ENCODE data around the gene LHX5.

LHX5 gene

DNA sequence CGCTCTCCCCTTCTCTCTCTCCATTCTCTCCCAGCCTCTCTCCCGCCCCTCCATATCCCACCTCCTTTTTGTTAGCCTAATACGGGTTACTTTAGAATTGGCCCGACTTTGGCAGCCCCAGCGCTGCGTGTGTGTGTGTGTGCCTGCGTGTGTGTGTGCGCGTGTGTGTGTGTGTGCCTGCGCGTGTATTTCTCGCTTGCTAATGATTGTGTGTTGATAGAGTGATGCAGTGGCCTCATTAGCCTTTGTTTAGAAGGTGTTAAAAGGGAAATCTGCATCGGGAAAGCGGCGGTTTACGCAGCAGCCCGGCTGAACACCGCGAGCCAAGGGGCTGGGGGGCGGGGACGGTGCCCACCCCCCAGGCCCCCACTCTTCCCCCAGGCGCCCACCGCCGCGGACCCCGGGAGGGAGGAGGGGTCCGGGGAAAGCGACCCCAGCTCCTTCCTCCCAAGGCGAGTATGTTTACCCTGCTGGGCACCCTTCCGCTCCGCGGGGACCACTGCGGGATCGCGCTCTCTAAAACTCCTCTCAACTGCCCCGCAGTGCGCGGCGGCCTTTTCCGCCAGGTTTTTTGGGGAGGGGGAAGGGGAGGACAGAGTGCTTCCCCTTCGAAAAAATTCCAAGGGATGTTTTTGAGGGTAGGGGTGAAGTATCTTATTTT, 6.8 kb upstream of the LHX5 start:
- Histone ChIP-seq H3K9me3 (ENCODE audit: control insufficient read depth in 2 of 2, low read length in 2 of 2) (no peaks in the 10 kb centered on the region), H3K36me3 (ENCODE audit: control insufficient read depth in 2 of 2, insufficient read depth in 2 of 2, low read length in 2 of 2) (no peaks in the 10 kb centered on the region), H3K27me3 (ENCODE audit: control insufficient read depth in 2 of 2, insufficient read depth in 2 of 2, low read length in 2 of 2) (peaks cover 47% of the 10 kb centered on the region in 2 donors), H3K4me1 (ENCODE audit: control insufficient read depth in 2 of 2, insufficient read depth in 2 of 2, low read length in 2 of 2) (no peaks in the 10 kb centered on the region), H3K9ac (ENCODE audit: low read depth in 1 of 2, low read length in 2 of 2) (no peak overlapping the region), H3K27ac (ENCODE audit: low read depth in 2 of 2, low read length in 2 of 2) (no peak overlapping the region), H3K4me3 (ENCODE audit: low read length in 2 of 2) (no peak overlapping the region)

DNA sequence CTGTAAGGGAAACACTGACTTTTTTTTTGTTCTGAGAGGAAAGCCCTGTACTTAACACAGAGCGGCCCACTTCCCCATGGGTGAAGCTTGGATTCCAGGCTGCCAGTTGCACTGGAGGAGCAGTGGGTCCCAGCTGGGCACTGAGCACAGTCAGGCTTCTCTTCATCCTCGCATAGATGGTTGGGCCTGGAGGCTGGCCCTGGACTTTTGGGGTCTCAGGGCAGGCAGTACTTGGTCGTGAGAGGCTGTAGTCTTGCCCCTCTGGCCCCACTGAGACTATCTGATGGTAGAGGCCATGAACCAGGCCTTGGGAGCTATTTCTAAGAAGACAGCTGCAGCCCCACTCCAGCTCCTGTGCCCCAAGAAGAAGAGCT, 6.2 kb upstream of the LHX5 start:
- Histone ChIP-seq H3K4me1 (ENCODE audit: control insufficient read depth in 2 of 2, insufficient read depth in 2 of 2, low read length in 2 of 2) (no peaks in the 10 kb centered on the region), H3K27me3 (ENCODE audit: control insufficient read depth in 2 of 2, insufficient read depth in 2 of 2, low read length in 2 of 2) (peaks cover 52 to 54% of the 10 kb centered on the region in 2 donors), H3K36me3 (ENCODE audit: control insufficient read depth in 2 of 2, insufficient read depth in 2 of 2, low read length in 2 of 2) (no peaks in the 10 kb centered on the region), H3K9me3 (ENCODE audit: control insufficient read depth in 2 of 2, low read length in 2 of 2) (no peaks in the 10 kb centered on the region), H3K27ac (ENCODE audit: low read depth in 2 of 2, low read length in 2 of 2) (no peak overlapping the region), H3K9ac (ENCODE audit: low read depth in 1 of 2, low read length in 2 of 2) (no peak overlapping the region), H3K4me3 (ENCODE audit: low read length in 2 of 2) (no peak overlapping the region)

DNA sequence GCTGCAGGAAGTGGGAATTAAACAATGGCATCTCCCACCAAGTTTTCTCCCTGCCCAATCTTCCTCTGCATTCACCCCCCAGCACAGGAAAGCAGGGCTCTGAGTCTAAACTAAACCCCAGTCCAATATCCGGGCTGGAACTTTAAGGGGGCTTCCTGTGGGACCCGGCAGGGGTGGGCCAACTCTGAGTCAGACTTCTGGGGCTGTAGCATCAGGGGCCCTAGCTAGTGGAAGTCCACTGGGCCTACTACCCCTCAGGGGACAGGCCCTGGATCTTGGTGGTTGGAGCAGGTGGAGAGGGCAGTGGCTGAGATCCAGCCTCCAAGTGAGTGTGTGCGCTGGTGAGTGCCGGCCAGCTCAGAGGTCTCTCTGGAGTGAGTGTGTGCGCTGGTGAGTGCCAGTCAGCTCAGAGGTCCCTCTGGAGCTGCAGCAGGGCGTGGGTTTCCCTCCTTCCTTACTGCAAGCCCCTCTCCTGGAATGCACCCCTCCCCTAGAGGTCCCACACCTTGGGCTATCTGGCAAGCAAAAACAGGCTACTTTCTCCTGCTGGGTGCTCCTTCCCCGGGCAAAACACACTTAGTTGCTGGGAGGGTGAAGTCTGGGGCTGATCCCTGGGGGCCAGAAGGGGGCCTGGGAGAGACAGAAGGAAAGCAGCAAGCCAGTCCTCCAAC, 5.6 kb upstream of the LHX5 start:
- Histone ChIP-seq H3K9me3 (ENCODE audit: control insufficient read depth in 2 of 2, low read length in 2 of 2) (no peaks in the 10 kb centered on the region), H3K9ac (ENCODE audit: low read depth in 1 of 2, low read length in 2 of 2) (no peak overlapping the region), H3K27ac (ENCODE audit: low read depth in 2 of 2, low read length in 2 of 2) (no peak overlapping the region), H3K27me3 (ENCODE audit: control insufficient read depth in 2 of 2, insufficient read depth in 2 of 2, low read length in 2 of 2) (peaks cover 52 to 58% of the 10 kb centered on the region in 2 donors), H3K4me3 (ENCODE audit: low read length in 2 of 2) (no peak overlapping the region), H3K4me1 (ENCODE audit: control insufficient read depth in 2 of 2, insufficient read depth in 2 of 2, low read length in 2 of 2) (no peaks in the 10 kb centered on the region), H3K36me3 (ENCODE audit: control insufficient read depth in 2 of 2, insufficient read depth in 2 of 2, low read length in 2 of 2) (no peaks in the 10 kb centered on the region)

DNA sequence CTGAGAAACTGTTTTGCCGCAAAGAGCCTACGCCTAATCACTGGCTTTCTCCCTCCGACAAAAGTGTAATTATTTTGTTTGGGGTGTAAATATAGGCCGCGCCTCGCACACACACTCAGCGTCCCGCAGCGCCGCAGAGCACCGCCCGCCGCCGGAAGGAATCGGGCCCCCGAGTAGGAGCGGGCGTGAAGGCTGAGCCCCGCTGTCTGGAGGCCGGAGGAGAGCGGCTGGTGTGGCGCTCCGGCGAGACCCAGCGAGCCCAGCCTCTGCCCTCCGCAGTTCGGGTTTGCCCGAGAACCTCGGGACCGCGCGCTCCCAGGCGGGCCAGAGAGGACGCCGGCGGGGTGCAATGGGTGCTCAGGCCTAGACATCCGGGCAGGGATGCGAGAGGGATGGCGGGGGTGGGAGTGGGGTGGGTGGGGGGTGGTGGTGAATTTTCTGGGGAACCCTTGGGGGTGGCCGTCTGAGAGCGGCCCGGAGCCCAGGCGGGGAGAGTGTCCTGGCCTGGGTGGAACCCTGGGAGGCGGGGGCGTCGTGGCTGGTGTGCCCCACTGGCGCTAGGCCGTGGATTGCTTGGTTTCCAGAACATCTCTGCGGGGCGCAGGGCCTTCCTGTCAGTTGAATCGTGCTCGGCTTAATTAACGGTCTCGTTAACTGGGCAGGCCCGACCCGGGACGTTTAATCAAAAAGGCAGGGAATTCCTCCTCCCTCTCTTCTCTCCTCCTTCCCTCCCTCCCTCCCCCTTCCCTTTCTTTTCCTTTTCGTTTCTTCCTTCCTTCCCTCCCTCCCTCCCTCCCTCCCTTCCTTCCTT, 4.7 kb upstream of the LHX5 start:
- Histone ChIP-seq H3K4me3 (ENCODE audit: low read length in 2 of 2) (no peak overlapping the region), H3K27me3 (ENCODE audit: control insufficient read depth in 2 of 2, insufficient read depth in 2 of 2, low read length in 2 of 2) (peaks cover 56 to 58% of the 10 kb centered on the region in 2 donors), H3K9ac (ENCODE audit: low read depth in 1 of 2, low read length in 2 of 2) (no peak overlapping the region), H3K4me1 (ENCODE audit: control insufficient read depth in 2 of 2, insufficient read depth in 2 of 2, low read length in 2 of 2) (no peaks in the 10 kb centered on the region), H3K27ac (ENCODE audit: low read depth in 2 of 2, low read length in 2 of 2) (no peak overlapping the region), H3K36me3 (ENCODE audit: control insufficient read depth in 2 of 2, insufficient read depth in 2 of 2, low read length in 2 of 2) (no peaks in the 10 kb centered on the region), H3K9me3 (ENCODE audit: control insufficient read depth in 2 of 2, low read length in 2 of 2) (no peaks in the 10 kb centered on the region)

DNA sequence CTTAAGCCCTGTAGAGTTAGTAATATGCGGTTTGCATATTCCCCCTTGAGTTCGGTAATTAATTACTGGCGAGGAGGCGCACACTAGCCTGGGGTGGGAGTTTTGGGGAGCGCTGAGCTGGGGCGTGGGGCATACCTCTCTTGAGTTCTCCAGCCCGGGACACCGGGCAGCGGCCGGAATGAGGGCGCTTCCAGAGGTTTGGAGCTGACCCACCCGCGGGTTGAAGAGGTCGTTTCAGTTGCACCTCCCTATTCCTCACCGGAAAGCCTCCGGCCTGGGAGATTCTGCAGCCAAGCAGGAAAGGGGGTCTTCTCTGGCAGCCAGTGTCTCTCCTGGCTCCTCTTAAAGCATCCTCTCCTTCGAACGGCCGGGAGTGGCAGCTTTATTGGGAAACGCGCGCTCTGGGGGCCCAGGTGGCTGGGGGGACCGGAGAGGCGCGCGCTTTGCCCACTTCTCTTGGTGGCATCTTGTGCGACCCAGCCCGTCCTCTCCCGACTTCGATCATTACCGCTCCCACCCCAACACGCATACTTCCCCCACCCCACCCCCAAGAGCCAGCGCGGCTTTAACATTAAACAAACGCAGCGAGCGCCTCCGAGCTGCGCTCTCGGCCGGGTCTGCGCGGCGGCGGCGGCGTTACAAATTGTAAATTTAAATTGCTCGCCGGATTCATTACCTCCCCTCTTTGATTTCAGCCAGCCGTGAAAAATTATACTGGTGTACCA, 3.9 kb upstream of the LHX5 start:
- Histone ChIP-seq H3K9ac (ENCODE audit: low read depth in 1 of 2, low read length in 2 of 2) (no peak overlapping the region), H3K9me3 (ENCODE audit: control insufficient read depth in 2 of 2, low read length in 2 of 2) (no peaks in the 10 kb centered on the region), H3K27ac (ENCODE audit: low read depth in 2 of 2, low read length in 2 of 2) (no peak overlapping the region), H3K27me3 (ENCODE audit: control insufficient read depth in 2 of 2, insufficient read depth in 2 of 2, low read length in 2 of 2) (peaks cover 59% of the 10 kb centered on the region in 2 donors), H3K4me3 (ENCODE audit: low read length in 2 of 2) (no peak overlapping the region), H3K36me3 (ENCODE audit: control insufficient read depth in 2 of 2, insufficient read depth in 2 of 2, low read length in 2 of 2) (no peaks in the 10 kb centered on the region), H3K4me1 (ENCODE audit: control insufficient read depth in 2 of 2, insufficient read depth in 2 of 2, low read length in 2 of 2) (no peaks in the 10 kb centered on the region)

DNA sequence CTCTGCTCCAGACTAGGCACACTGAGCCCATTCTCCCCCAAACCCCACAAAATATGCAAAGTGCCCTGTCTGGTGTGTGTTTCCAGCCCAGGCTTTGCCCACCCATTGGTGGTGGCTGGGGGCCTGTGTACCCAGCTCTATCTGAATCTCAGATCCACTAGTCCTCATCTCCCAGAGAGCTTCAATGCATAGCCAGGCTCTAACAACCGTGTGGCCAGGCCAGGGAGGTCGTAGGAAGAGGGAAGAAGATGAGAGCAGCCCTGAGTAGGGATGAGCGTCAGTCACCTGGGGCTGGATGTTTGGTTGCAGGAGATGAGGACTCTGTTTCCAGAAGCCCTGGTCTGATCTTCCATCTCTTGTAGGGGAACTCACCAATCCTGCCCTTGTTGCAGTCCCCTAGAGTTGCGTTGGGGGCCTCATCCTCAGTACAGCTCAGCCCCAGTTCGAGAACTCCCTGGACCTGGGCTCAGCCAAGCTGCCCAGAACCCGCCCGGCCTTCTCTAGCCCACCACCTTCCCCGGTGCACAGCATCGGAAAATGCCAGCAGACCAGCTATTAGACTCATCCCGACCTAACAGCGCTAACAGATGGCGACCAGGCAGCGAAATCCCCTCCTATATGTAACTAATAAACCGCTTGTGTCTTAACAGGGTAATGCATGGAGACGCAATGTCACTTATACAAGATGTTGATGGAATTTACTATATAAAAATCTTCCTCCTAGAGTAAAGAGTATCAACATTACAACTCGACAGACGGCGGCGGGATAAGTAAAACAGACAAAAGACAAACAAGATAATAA, 3.2 kb upstream of the LHX5 start:
- Histone ChIP-seq H3K9ac (ENCODE audit: low read depth in 1 of 2, low read length in 2 of 2) (no peak overlapping the region), H3K4me1 (ENCODE audit: control insufficient read depth in 2 of 2, insufficient read depth in 2 of 2, low read length in 2 of 2) (no peaks in the 10 kb centered on the region), H3K27me3 (ENCODE audit: control insufficient read depth in 2 of 2, insufficient read depth in 2 of 2, low read length in 2 of 2) (peaks cover 60 to 62% of the 10 kb centered on the region in 2 donors), H3K4me3 (ENCODE audit: low read length in 2 of 2) (no peak overlapping the region), H3K9me3 (ENCODE audit: control insufficient read depth in 2 of 2, low read length in 2 of 2) (no peaks in the 10 kb centered on the region), H3K36me3 (ENCODE audit: control insufficient read depth in 2 of 2, insufficient read depth in 2 of 2, low read length in 2 of 2) (no peaks in the 10 kb centered on the region), H3K27ac (ENCODE audit: low read depth in 2 of 2, low read length in 2 of 2) (no peak overlapping the region)

DNA sequence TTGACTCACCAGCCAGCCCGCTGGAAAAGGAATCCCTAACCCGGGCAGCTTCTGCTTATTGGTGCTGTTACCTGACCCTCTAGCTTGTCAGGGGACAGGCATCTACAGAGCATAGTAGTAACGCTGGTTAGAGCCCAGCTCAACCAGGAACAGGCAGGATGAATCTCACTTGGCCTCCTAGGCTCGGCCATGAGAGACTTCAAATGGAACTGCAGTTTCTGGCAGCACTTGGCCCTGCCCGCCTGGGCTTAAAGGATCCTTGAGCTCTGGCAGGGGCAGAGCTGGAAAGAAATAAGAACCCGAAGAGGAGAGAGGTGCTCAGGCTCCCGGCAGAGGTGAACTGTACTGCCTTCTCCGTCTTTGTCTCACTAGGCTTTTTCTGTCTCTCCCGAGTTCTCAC, 2.3 kb upstream of the LHX5 start:
- Histone ChIP-seq H3K4me3 (ENCODE audit: low read length in 2 of 2) (no peak overlapping the region), H3K4me1 (ENCODE audit: control insufficient read depth in 2 of 2, insufficient read depth in 2 of 2, low read length in 2 of 2) (no peaks in the 10 kb centered on the region), H3K27me3 (ENCODE audit: control insufficient read depth in 2 of 2, insufficient read depth in 2 of 2, low read length in 2 of 2) (peaks cover 60 to 63% of the 10 kb centered on the region in 2 donors), H3K36me3 (ENCODE audit: control insufficient read depth in 2 of 2, insufficient read depth in 2 of 2, low read length in 2 of 2) (no peaks in the 10 kb centered on the region), H3K27ac (ENCODE audit: low read depth in 2 of 2, low read length in 2 of 2) (no peak overlapping the region), H3K9me3 (ENCODE audit: control insufficient read depth in 2 of 2, low read length in 2 of 2) (no peaks in the 10 kb centered on the region), H3K9ac (ENCODE audit: low read depth in 1 of 2, low read length in 2 of 2) (no peak overlapping the region)

DNA sequence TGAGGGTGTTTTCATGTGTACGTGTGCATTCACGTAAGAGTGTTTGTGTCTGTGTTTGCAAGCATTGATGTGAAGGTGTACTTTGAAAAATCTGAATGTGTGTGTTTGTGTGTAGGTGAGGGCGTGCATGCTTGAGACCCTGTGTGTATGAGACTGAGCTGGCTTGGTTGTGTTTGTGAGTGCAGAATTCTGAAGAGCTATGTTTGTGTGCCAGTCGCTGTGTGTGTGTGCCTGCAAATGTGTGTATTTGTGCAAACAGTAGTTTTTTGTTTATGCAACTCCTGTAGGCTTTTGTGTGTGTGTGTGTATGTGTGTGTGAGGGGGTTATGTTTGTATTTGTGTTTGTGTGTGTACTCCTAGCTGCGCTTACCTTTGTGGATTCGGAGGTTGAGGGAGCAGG, 1.7 kb upstream of the LHX5 start:
- Histone ChIP-seq H3K4me3 (ENCODE audit: low read length in 2 of 2) (no peak overlapping the region), H3K36me3 (ENCODE audit: control insufficient read depth in 2 of 2, insufficient read depth in 2 of 2, low read length in 2 of 2) (no peaks in the 10 kb centered on the region), H3K9ac (ENCODE audit: low read depth in 1 of 2, low read length in 2 of 2) (no peak overlapping the region), H3K9me3 (ENCODE audit: control insufficient read depth in 2 of 2, low read length in 2 of 2) (no peaks in the 10 kb centered on the region), H3K27me3 (ENCODE audit: control insufficient read depth in 2 of 2, insufficient read depth in 2 of 2, low read length in 2 of 2) (peaks cover 60 to 68% of the 10 kb centered on the region in 2 donors), H3K27ac (ENCODE audit: low read depth in 2 of 2, low read length in 2 of 2) (no peak overlapping the region), H3K4me1 (ENCODE audit: control insufficient read depth in 2 of 2, insufficient read depth in 2 of 2, low read length in 2 of 2) (no peaks in the 10 kb centered on the region)

DNA sequence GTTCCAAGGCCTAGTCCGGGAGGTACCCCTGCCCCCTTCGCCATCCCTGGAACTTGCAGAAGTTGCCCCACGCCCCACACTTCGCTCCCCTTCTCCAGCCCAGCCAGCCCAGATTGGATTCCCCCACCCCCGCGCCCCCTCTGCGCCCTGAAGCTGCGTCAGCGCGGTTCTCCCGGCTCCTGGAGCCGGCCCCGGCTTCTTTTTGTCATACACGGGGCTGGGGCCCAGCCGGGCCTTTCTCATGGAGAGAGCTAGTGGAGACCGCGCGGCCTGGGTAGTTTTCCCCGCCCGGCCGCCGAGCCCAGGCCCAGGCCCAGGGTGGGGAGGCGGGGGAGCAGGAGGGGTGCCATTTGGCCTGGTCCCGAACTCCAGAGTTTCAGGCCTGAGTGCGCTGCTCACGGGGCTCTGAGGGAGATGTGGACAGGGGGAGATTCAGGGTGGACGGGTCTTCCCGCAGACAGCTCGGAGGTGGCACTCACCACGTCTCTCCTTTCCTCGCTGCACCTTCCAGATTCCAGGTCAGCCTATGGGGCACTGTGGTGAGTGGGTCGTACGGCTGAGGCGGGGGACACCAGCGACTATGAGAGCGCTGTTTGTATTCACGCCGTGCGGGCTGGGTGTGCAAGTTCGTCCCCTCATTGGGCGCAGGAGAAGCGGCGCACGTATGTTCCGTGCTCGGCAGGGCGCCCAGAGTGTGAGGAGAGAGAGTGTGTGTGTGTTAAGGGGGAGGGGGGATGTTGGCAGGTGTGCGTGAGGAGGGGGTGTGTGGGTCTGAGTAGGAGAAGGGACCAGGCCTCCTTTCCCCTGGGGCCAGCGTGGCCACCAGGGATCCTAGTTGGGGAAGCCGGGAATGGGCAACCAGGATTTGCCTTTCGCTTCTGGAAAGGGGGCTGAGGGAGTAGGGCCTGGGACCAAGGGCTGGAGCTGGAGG, 785 bp upstream of the LHX5 start:
- H3K4me3 ChIP-seq (ENCODE audit: low read length in 2 of 2): no peak overlapping the region
- H3K9ac ChIP-seq (ENCODE audit: low read depth in 1 of 2, low read length in 2 of 2): no peak overlapping the region
- peaks cover 0 to 6% of the 10 kb centered on the region in 2 donors for H3K4me1 ChIP-seq (ENCODE audit: control insufficient read depth in 2 of 2, insufficient read depth in 2 of 2, low read length in 2 of 2)
- H3K9me3 ChIP-seq (ENCODE audit: control insufficient read depth in 2 of 2, low read length in 2 of 2): no peaks in the 10 kb centered on the region
- H3K27ac ChIP-seq (ENCODE audit: low read depth in 2 of 2, low read length in 2 of 2): no peak overlapping the region
- no peaks in the 10 kb centered on the region for H3K36me3 ChIP-seq (ENCODE audit: control insufficient read depth in 2 of 2, insufficient read depth in 2 of 2, low read length in 2 of 2)
- H3K27me3 ChIP-seq (ENCODE audit: control insufficient read depth in 2 of 2, insufficient read depth in 2 of 2, low read length in 2 of 2): peaks cover 61 to 67% of the 10 kb centered on the region in 2 donors
